Gastroesophageal sphincter (tissue), 4 donors: ENCODE measurements around the gene NAA20. TPM values are rescaled to one million over a fixed set of nuclear protein-coding genes. Genes with fewer than 3 reads are reported as not detected.
A peak's percentile ranks its signal among the peaks of the same experiment; 100 is the strongest.

ENCODE experiments used
- ATAC-seq: fragments of 150-250 bp; one replicate; pipeline ENCODE4 v1.9.1; 2016; ENCODE audit warnings: mild to moderate bottlenecking, moderate library complexity
- H3K27ac ChIP-seq, 4 donors: fragments of 200-600 bp; sonication (generic) in 3 of 4; 1 replicate in 3 of 4; 2 replicates in 1 of 4; pipeline ENCODE4 v1.5.1; 2016 to 2019
- H3K27me3 ChIP-seq: fragments of 200-600 bp; sonication (generic); one replicate; pipeline ENCODE4 v1.5.1; 2019
- H3K36me3 ChIP-seq, 2 donors: fragments of 200-600 bp; sonication (generic); one replicate each; pipeline ENCODE4 v1.5.1; 2019; ENCODE audit warnings: control low read depth in 1 of 2
- H3K4me1 ChIP-seq, 3 donors: fragments of 200-600 bp; sonication (generic); 1 replicate in 2 of 3; 2 replicates in 1 of 3; pipeline ENCODE4 v1.5.1; 2016 to 2019; ENCODE audit warnings: control low read depth in 2 of 3
- H3K4me3 ChIP-seq, 2 donors: fragments of 200-600 bp; sonication (generic); one replicate each; pipeline ENCODE4 v1.5.1; 2019; ENCODE audit warnings: mild to moderate bottlenecking in 1 of 2, moderate library complexity in 1 of 2
- H3K9me3 ChIP-seq, 3 donors: fragments of 200-600 bp; sonication (generic); one replicate each; pipeline ENCODE4 v1.5.1; 2017 to 2019; ENCODE audit warnings: control low read depth in 2 of 3
- CTCF ChIP-seq, 4 experiments: fragments of 200-600 bp in 2 of 4; fragments of 450-650 bp in 2 of 4; sonication (generic) in 1 of 4; IDR thresholded peaks; one replicate each; pipeline ENCODE4 v1.5.1; 2017 to 2019; ENCODE audit warnings: antibody characterized with exemption in 4 of 4, mild to moderate bottlenecking in 2 of 4, moderate library complexity in 2 of 4
- EP300 ChIP-seq: sonication (generic); formaldehyde crosslinking; IDR thresholded peaks from one replicate; pipeline ENCODE4 v1.6.1; 2017; ENCODE audit warnings: antibody characterized with exemption, mild to moderate bottlenecking
- POLR2A ChIP-seq, 2 donors: fragments of 450-650 bp; IDR thresholded peaks; one replicate each; pipeline ENCODE4 v1.6.1; 2017; ENCODE audit warnings: antibody characterized with exemption in 2 of 2, mild to moderate bottlenecking in 2 of 2, moderate library complexity in 1 of 2
- POLR2AphosphoS5 ChIP-seq: sonication (generic); formaldehyde crosslinking; IDR thresholded peaks from one replicate; pipeline ENCODE4 v1.6.1; 2017; ENCODE audit warnings: antibody characterized with exemption
- WGBS, 2 donors: methylation state at CpG; one replicate each; pipeline ENCODE4 v1.1.5; 2018; ENCODE audit warnings: low coverage in 1 of 2; 5-methylcytosine and 5-hydroxymethylcytosine counted together
- total RNA-seq, 4 donors: library from RNA; depleted of rRNA; stranded (reverse); fragments of >200 nt; gene quantifications; one replicate each; pipeline ENCODE4 v1.1.0, GENCODE V29; 2016

The NAA20 gene
- total RNA-seq, 4 donors from 2014 or later: 22.7 to 47.0 (median 31.0) TPM

GRCh38 chr20:19976595-19977372 is 40.4 kb upstream of the NAA20 start:
- WGBS, 2 donors: 16 to 28% methylated on average over 4 of the region's 8 CpGs
- H3K27me3 ChIP-seq: no peaks in the 10 kb centered on the region
- ATAC-seq: peak; percentile 52
- peaks cover 11 to 83% (median 41%) of the 10 kb centered on the region in 3 donors for H3K4me1 ChIP-seq
- peak overlapping the region; percentile 67 to 92 (median 86) for H3K27ac ChIP-seq
- no peaks in the 10 kb centered on the region for H3K9me3 ChIP-seq
- peaks cover 0 to 7% of the 10 kb centered on the region in 2 donors for H3K36me3 ChIP-seq
- no peak for TF ChIP-seq EP300
- TF ChIP-seq POLR2AphosphoS5: peak; percentile 61
- TF ChIP-seq CTCF (IDR thresholded peaks at IDR 0.05): no peak
- TF ChIP-seq POLR2A (IDR thresholded peaks at IDR 0.05): peak in 1 of 2 donors; percentile 24
- H3K4me3 ChIP-seq: peak overlapping the region; percentile 53 to 61

GRCh38 chr20:19977373-19977770 is 39.8 kb upstream of the NAA20 start:
- H3K9me3 ChIP-seq: no peaks in the 10 kb centered on the region
- H3K4me1 ChIP-seq: peaks cover 11 to 89% (median 41%) of the 10 kb centered on the region in 3 donors
- H3K27me3 ChIP-seq: no peaks in the 10 kb centered on the region
- peaks cover 0 to under 1% of the 10 kb centered on the region in 2 donors for H3K36me3 ChIP-seq
- ATAC-seq: no peak
- TF ChIP-seq POLR2AphosphoS5: no peak
- TF ChIP-seq EP300: no peak
- no peak for TF ChIP-seq POLR2A (IDR thresholded peaks at IDR 0.05)
- no peak for TF ChIP-seq CTCF (IDR thresholded peaks at IDR 0.05)
- 19 to 26% methylated on average over 3 of the region's 5 CpGs for WGBS, 2 donors
- H3K4me3 ChIP-seq: peak overlapping the region; percentile 53 to 61
- H3K27ac ChIP-seq: peak overlapping the region; percentile 67 to 92 (median 86)

- Histone ChIP-seq H3K36me3 (no peaks in the 10 kb centered on the region), H3K4me1 (peaks cover 9 to 92% (median 34%) of the 10 kb centered on the region in 3 donors), H3K27ac (peak overlapping the region; percentile 67 to 92 (median 86)), H3K9me3 (no peaks in the 10 kb centered on the region), H3K27me3 (no peaks in the 10 kb centered on the region), H3K4me3 (peak overlapping the region in 1 of 2 donors; percentile 11)
- no peak for ATAC-seq
- WGBS, 2 donors: 43 to 75% methylated on average over 1 to 4 of the region's 6 CpGs
- TF ChIP-seq CTCF (IDR thresholded peaks at IDR 0.05) (no peak), POLR2AphosphoS5 (no peak), EP300 (no peak), POLR2A (IDR thresholded peaks at IDR 0.05) (no peak)
Observed at GRCh38 chr20:19978511-19979210, 38.5 kb upstream of the NAA20 start.

GRCh38 chr20:19981031-19981451 is 36.1 kb upstream of the NAA20 start:
- no peak for TF ChIP-seq POLR2A (IDR thresholded peaks at IDR 0.05)
- no peak for TF ChIP-seq EP300
- no peak for TF ChIP-seq CTCF (IDR thresholded peaks at IDR 0.05)
- TF ChIP-seq POLR2AphosphoS5: no peak
- Histone ChIP-seq H3K9me3 (no peaks in the 10 kb centered on the region), H3K27ac (peak overlapping the region in 3 of 4 donors; percentile 33 to 86 (median 42)), H3K36me3 (no peaks in the 10 kb centered on the region), H3K4me3 (no peak overlapping the region), H3K27me3 (no peaks in the 10 kb centered on the region), H3K4me1 (peaks cover 3 to 99% (median 29%) of the 10 kb centered on the region in 3 donors)
- no peak for ATAC-seq
- 85 to 93% methylated on average over 5 to 6 of the region's 8 CpGs for WGBS, 2 donors
